GM19438 (cell line): ENCODE measurements around the gene MAMDC4.

Experiments
- ATAC-seq: cut with Tn5 transposase; IDR thresholded peaks from one replicate; pipeline ENCODE4 v1.9.1; 2021; ENCODE audit warnings: low read depth; ENCODE audit not compliant: unreplicated experiment

MAMDC4 gene

GRCh38 chr9:136848393-136849037, 3.6 kb upstream of the MAMDC4 start:
- ATAC-seq: peak; percentile 3

DNA sequence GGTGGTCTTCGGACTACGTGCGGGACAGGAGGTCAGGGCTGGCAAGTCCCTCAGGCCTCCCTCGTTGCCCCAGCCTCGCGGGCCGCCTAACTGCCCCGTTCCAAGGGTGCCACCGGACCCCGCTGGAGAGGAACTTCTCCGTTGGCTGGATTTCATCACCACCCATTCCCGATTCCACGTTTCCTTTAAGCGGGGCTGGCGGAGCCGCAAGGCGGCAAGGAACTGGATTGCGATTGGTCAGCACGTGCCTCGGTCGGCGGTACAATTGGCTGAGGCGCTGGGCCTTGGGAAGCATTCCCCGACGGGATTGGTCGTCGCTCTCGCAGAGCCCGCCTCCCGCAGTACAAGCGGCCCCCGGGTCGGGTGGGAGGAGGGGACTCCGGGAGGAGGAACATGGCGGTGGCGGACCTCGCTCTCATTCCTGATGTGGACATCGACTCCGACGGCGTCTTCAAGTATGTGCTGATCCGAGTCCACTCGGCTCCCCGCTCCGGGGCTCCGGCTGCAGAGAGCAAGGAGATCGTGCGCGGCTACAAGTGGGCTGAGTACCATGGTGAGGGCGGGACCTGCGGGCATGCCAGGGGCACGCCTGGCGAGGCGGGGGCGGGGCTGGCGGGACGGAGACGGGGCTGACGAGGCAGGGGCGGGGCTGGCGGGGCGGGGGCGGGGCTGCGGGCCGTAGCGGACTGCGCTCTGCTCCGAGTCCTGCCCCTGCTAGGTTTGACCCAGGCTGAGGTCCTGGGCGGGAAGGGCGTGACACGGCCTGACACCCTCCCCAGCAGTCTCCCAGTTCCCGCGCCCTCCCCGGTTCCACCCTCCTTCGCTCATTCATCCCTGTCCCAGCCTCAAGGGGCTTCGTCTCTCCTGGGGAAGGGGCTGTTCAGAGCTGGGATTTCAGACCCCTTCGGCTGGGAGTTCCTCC, 2.8 kb upstream of the MAMDC4 start, which contains the start of gene PHPT1:
Gene PHPT1, plus strand, starts transcription at position 372 of the 922 bp plus-strand sequence. Its CDS starts 22 bp downstream, at position 394.
- ATAC-seq: peak; percentile 74

GRCh38 chr9:136849960-136850865, 1.9 kb upstream of the MAMDC4 start:
- ATAC-seq: no peak

- ATAC-seq: no peak
Observed at GRCh38 chr9:136850866-136851775, 1.0 kb upstream of the MAMDC4 start.

GRCh38 chr9:136852664-136853595, 784 bp downstream of the MAMDC4 start:
- ATAC-seq: no peak

DNA sequence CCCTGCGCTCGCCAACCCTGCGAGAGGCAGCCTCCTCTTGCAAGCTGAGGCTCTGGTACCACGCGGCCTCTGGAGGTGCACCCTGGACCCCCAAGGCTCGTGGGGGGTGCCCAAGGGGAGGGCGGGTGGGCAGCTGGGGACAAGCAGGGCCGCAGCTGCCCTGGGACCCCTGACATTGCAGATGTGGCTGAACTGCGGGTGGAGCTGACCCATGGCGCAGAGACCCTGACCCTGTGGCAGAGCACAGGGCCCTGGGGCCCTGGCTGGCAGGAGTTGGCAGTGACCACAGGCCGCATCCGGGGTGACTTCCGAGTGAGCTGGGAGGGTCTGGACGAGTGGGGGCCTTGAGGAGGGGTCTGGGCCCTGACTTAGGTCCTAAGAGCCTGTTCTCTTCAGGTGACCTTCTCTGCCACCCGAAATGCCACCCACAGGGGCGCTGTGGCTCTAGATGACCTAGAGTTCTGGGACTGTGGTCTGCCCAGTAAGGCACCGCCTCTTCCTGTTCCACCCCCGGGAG, 1.5 kb downstream of the MAMDC4 start:
- no peak for ATAC-seq

DNA sequence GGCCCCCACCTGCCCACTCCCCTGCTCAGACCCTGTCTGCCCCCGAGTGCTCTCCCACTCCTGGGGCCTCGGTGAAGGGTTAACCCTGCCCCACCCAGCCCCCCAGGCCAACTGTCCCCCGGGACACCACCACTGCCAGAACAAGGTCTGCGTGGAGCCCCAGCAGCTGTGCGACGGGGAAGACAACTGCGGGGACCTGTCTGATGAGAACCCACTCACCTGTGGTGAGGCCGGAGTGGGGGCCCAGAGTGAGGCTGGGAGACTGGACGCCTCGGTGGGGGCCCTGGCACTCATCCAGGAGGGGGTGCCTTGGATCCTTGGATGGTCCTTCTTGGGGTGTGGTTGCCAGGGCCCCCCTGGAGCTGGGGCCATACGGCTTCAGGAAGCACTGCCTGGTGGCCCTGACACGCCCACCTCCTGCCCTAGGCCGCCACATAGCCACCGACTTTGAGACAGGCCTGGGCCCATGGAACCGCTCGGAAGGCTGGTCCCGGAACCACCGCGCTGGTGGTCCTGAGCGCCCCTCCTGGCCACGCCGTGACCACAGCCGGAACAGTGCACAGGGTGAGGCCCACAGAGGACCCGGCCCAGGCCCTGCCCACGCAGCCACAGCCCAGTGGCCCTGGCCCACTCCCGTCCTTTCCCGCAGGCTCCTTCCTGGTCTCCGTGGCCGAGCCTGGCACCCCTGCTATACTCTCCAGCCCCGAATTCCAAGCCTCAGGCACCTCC, 2.1 kb downstream of the MAMDC4 start:
- no peak for ATAC-seq

GRCh38 chr9:136854842-136855460, 2.8 kb downstream of the MAMDC4 start:
- no peak for ATAC-seq

- ATAC-seq: no peak
Observed at GRCh38 chr9:136855461-136856078, 3.4 kb downstream of the MAMDC4 start.

DNA sequence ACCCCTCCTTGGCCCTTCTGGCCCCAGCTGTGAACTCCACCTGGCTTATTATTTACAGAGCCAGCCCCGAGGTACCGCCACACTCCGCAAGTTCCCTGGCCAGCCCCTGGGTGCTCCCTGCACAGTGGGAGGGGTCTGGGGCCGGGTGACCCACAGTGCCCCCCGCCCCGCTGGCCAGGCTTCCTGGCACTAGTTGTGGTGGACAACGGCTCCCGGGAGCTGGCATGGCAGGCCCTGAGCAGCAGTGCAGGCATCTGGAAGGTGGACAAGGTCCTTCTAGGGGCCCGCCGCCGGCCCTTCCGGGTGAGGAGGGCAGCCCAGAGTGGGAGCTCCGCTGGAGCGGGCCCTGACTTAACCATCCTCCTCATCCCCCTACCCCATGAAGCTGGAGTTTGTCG, 3.9 kb downstream of the MAMDC4 start:
- no peak for ATAC-seq

DNA sequence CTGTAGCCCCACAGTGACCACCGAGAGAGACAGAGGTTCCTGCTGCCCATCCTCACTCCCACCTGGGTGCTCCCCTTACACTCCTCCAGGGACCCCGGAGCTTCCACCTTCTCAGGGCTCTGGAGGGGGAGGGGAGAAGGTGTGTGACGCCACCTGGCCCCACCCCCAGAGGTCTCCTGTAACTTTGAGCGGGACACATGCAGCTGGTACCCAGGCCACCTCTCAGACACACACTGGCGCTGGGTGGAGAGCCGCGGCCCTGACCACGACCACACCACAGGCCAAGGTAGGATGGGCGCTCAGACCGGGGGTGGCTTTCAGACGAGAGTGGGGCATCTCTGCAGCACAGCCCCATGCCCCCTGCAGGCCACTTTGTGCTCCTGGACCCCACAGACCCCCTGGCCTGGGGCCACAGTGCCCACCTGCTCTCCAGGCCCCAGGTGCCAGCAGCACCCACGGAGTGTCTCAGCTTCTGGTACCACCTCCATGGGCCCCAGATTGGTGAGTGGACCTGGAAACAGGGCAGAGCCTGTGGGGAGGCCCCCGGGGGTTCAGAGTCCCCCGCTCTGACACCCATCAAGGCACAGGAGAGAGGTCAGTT, 4.5 kb downstream of the MAMDC4 start:
- no peak for ATAC-seq

DNA sequence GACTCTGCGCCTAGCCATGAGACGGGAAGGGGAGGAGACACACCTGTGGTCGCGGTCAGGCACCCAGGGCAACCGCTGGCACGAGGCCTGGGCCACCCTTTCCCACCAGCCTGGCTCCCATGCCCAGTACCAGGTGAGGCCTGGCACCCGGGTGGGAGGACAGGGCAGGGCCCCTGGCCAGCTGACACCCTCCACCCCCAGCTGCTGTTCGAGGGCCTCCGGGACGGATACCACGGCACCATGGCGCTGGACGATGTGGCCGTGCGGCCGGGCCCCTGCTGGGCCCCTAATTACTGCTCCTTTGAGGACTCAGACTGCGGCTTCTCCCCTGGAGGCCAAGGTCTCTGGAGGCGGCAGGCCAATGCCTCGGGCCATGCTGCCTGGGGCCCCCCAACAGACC, 5.0 kb downstream of the MAMDC4 start:
- ATAC-seq: no peak

GRCh38 chr9:136857581-136858412, 5.7 kb downstream of the MAMDC4 start:
- ATAC-seq: no peak

- no peak for ATAC-seq
Observed at GRCh38 chr9:136858452-136858843, 6.3 kb downstream of the MAMDC4 start.

DNA sequence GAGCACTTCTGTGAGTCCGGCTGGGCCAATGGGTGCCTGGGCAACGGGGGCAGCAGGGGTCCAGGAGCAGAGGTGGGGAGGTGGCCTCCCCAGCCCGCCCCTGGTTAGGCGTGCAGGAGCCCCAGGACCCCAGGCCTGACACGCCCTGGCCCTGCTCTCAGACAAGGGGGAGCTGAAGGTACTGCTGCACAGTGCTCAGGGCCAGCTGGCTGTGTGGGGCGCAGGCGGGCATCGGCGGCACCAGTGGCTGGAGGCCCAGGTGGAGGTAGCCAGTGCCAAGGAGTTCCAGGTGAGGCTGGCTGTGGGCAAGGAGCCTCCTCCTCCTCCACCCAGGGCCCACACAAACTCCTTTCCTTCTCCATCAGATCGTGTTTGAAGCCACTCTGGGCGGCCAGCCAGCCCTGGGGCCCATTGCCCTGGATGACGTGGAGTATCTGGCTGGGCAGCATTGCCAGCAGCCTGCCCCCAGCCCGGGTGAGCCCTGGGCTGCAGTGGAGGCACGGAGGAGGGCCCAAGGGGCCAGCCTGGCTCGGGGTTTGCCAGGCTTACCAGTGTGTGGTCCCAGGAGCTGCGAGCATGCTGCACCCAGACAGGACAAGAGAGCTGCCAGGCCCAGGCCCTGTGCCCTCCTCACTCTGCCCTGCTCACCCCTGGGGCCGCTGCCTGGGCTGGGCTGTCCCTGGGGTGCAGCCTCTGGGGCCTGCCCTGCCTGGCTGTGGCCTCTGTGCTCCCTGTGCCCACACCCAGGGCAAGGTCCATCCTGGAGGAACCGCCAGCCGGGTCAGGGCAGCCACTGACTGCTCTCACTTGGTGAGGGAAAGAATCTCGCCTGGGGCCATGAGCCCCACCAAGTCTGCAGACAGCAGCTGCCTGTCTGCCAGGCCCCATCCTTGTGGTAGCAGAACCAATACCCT, 7.0 kb downstream of the MAMDC4 start:
- ATAC-seq: no peak
